Activated naive CD8-positive, alpha-beta T cell treated with anti-CD3 and anti-CD28 coated beads, Interleukin-2, amount 10 ng/mL, durations not matched to agents 7 days and 5 days (primary cell): ENCODE results near the gene SVOP. TPM values are rescaled to one million over a fixed set of nuclear protein-coding genes. Genes with fewer than 3 reads are reported as not detected.

Experiments
- ATAC-seq: fragments of 150-1000 bp; cut with Tn5 transposase; one replicate; pipeline ENCODE4 v1.10.0; 2021; ENCODE audit warnings: low read depth, moderate library complexity
- POLR2A ChIA-PET: fragments of 350-600 bp; sonication (Branson Sonifier 250); formaldehyde crosslinking; loops from one replicate; lab custom pipeline; 2021; ENCODE audit warnings: antibody characterized with exemption; lab: Charles Lee
- DNase-seq: peaks from one replicate; pipeline ENCODE4 v3.0.0; 2021
- H3K27ac Mint-ChIP-seq: one replicate; pipeline ENCODE4 v1.8.0; 2022; ENCODE audit warnings: mild to moderate bottlenecking, mixed read lengths
- H3K27me3 Mint-ChIP-seq: one replicate; pipeline ENCODE4 v1.8.0; 2022; ENCODE audit warnings: mild to moderate bottlenecking, moderate library complexity, mixed read lengths
- H3K36me3 Mint-ChIP-seq: one replicate; pipeline ENCODE4 v1.8.0; 2021; ENCODE audit warnings: mild to moderate bottlenecking, mixed read lengths
- H3K4me1 Mint-ChIP-seq: one replicate; pipeline ENCODE4 v1.8.0; 2021; ENCODE audit warnings: mixed read lengths
- H3K4me3 Mint-ChIP-seq: one replicate; pipeline ENCODE4 v1.8.0; 2022; ENCODE audit warnings: mild to moderate bottlenecking, moderate library complexity, mixed read lengths
- H3K9me3 Mint-ChIP-seq: one replicate; pipeline ENCODE4 v1.8.0; 2021; ENCODE audit warnings: mixed read lengths
- total RNA-seq, 2 experiments: library from RNA; stranded (reverse); gene quantifications; one replicate each; pipeline ENCODE4 v1.2.3, GENCODE V29; 2021

The SVOP gene
- total RNA-seq, 2 experiments from 2014 or later, result not detected

GRCh38 chr12:108980831-108981618 is 39.8 kb downstream of the SVOP start:
- Mint-ChIP-seq H3K27me3 (no peaks in the 10 kb centered on the region), H3K4me3 (no peak overlapping the region), H3K27ac (no peak overlapping the region), H3K4me1 (no peaks in the 10 kb centered on the region), H3K9me3 (no peaks in the 10 kb centered on the region), H3K36me3 (no peaks in the 10 kb centered on the region)
- ATAC-seq, result no peak
- no peak for DNase-seq
- POLR2A ChIA-PET, result no interaction called here

- H3K36me3 Mint-ChIP-seq, result no peaks in the 10 kb centered on the region
- ATAC-seq (no peak), DNase-seq (no peak)
- no peak overlapping the region for H3K4me3 Mint-ChIP-seq
- no peaks in the 10 kb centered on the region for H3K9me3 Mint-ChIP-seq
- H3K4me1 Mint-ChIP-seq, result peaks cover 4% of the 10 kb centered on the region
- POLR2A ChIA-PET, result no interaction called here
- peaks cover 6% of the 10 kb centered on the region for H3K27me3 Mint-ChIP-seq
- no peak overlapping the region for H3K27ac Mint-ChIP-seq
Observed at GRCh38 chr12:108977360-108977759, 43.5 kb downstream of the SVOP start.

GRCh38 chr12:108975024-108975593 is 45.8 kb downstream of the SVOP start:
- H3K27me3 Mint-ChIP-seq, result peaks cover 7% of the 10 kb centered on the region
- no peak overlapping the region for H3K27ac Mint-ChIP-seq
- no peaks in the 10 kb centered on the region for H3K9me3 Mint-ChIP-seq
- no peak for ATAC-seq
- no peak for DNase-seq
- H3K4me3 Mint-ChIP-seq, result no peak overlapping the region
- peaks cover 5% of the 10 kb centered on the region for H3K4me1 Mint-ChIP-seq
- POLR2A ChIA-PET, result no interaction called here
- no peaks in the 10 kb centered on the region for H3K36me3 Mint-ChIP-seq

- no peak for DNase-seq
- no peaks in the 10 kb centered on the region for H3K36me3 Mint-ChIP-seq
- no peak for ATAC-seq
- no peak overlapping the region for H3K27ac Mint-ChIP-seq
- H3K4me1 Mint-ChIP-seq, result peaks cover 5% of the 10 kb centered on the region
- POLR2A ChIA-PET, result no interaction called here
- no peaks in the 10 kb centered on the region for H3K9me3 Mint-ChIP-seq
- no peak overlapping the region for H3K4me3 Mint-ChIP-seq
- peaks cover 16% of the 10 kb centered on the region for H3K27me3 Mint-ChIP-seq
Observed at GRCh38 chr12:108973629-108974152, 47.2 kb downstream of the SVOP start.

GRCh38 chr12:108972358-108972757 is 48.5 kb downstream of the SVOP start:
- Mint-ChIP-seq H3K36me3 (no peaks in the 10 kb centered on the region), H3K4me1 (peaks cover 5% of the 10 kb centered on the region), H3K9me3 (no peaks in the 10 kb centered on the region), H3K27ac (no peak overlapping the region), H3K4me3 (no peak overlapping the region), H3K27me3 (peaks cover 16% of the 10 kb centered on the region)
- DNase-seq (no peak), ATAC-seq (no peak)
- POLR2A ChIA-PET, result no interaction called here

GRCh38 chr12:108969622-108970021 is 51.2 kb downstream of the SVOP start:
- Mint-ChIP-seq H3K9me3 (no peaks in the 10 kb centered on the region), H3K27me3 (peaks cover 16% of the 10 kb centered on the region), H3K4me3 (no peak overlapping the region), H3K36me3 (no peaks in the 10 kb centered on the region), H3K27ac (no peak overlapping the region), H3K4me1 (peaks cover 5% of the 10 kb centered on the region)
- no peak for ATAC-seq
- POLR2A ChIA-PET, result no interaction called here
- no peak for DNase-seq

GRCh38 chr12:108967869-108968540 is 52.9 kb downstream of the SVOP start:
- POLR2A ChIA-PET, result no interaction called here
- Mint-ChIP-seq H3K27ac (no peak overlapping the region), H3K27me3 (peaks cover 13% of the 10 kb centered on the region), H3K4me1 (peaks cover 3% of the 10 kb centered on the region), H3K9me3 (no peaks in the 10 kb centered on the region), H3K36me3 (no peaks in the 10 kb centered on the region), H3K4me3 (no peak overlapping the region)
- DNase-seq (no peak), ATAC-seq (no peak)

GRCh38 chr12:108966378-108967151 is 54.3 kb downstream of the SVOP start:
- Mint-ChIP-seq H3K4me3 (no peak overlapping the region), H3K36me3 (no peaks in the 10 kb centered on the region), H3K4me1 (no peaks in the 10 kb centered on the region), H3K27me3 (peaks cover 8% of the 10 kb centered on the region), H3K9me3 (no peaks in the 10 kb centered on the region), H3K27ac (no peak overlapping the region)
- POLR2A ChIA-PET, result no interaction called here
- DNase-seq (no peak), ATAC-seq (no peak)

GRCh38 chr12:108965886-108966285 is 55.0 kb downstream of the SVOP start:
- no peaks in the 10 kb centered on the region for H3K36me3 Mint-ChIP-seq

GRCh38 chr12:108964371-108965352 is 56.2 kb downstream of the SVOP start:
- Mint-ChIP-seq H3K27me3 (peaks cover 6% of the 10 kb centered on the region), H3K9me3 (no peaks in the 10 kb centered on the region), H3K27ac (no peak overlapping the region), H3K4me3 (no peak overlapping the region), H3K36me3 (no peaks in the 10 kb centered on the region), H3K4me1 (no peaks in the 10 kb centered on the region)
- POLR2A ChIA-PET, result no interaction called here
- DNase-seq, result no peak
- ATAC-seq, result no peak

More at GRCh38 chr12:108965886-108966285, 55.0 kb downstream of the SVOP start:
- Mint-ChIP-seq H3K4me3 (no peak overlapping the region), H3K27ac (no peak overlapping the region), H3K27me3 (peaks cover 8% of the 10 kb centered on the region), H3K4me1 (no peaks in the 10 kb centered on the region), H3K9me3 (no peaks in the 10 kb centered on the region)
- ATAC-seq (no peak), DNase-seq (no peak)
- POLR2A ChIA-PET, result no interaction called here

GRCh38 chr12:108962256-108962655 is 58.6 kb downstream of the SVOP start:
- no peak for ATAC-seq
- Mint-ChIP-seq H3K27me3 (no peaks in the 10 kb centered on the region), H3K4me3 (no peak overlapping the region), H3K27ac (no peak overlapping the region), H3K9me3 (no peaks in the 10 kb centered on the region), H3K4me1 (no peaks in the 10 kb centered on the region), H3K36me3 (no peaks in the 10 kb centered on the region)
- DNase-seq, result no peak
- POLR2A ChIA-PET, result no interaction called here
